ENCODE data around the gene CMIP. TPM values are rescaled to one million over a fixed set of nuclear protein-coding genes. Genes with fewer than 3 reads are reported as not detected.
"Not testable (repeated sequence)": the region's sequence is repeated elsewhere in the genome, so short reads cannot be mapped to it uniquely, and the experiment has no call there.

The CMIP gene
- polyA plus RNA-seq, 1 experiment = 4.9 TPM

DNA sequence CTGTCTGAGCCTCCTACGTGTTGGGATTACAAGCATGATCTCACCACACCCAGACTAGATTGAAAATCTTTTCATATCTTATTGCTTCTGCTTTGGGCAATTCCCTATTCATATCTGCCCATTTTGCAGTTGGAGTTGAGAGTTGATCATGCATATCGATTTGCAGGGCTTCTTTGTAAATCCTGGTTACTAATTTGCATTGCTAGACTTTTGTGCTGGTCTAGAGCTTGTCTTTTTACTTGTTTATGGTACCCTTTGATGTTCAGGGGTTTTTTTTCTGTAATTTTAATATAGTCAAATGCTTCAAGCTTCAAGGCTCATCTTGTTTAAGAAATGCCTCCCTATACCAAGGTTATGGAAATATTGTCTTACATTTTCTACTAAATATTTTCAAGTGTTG lies 23.5 kb upstream of the CMIP start:
- Histone ChIP-seq H3K27me3 (ENCODE audit: control insufficient read depth, insufficient read depth, low read length) (no peaks in the 10 kb centered on the region), H3K36me3 (ENCODE audit: control insufficient read depth, insufficient read depth, low read length) (no peaks in the 10 kb centered on the region), H3K4me3 (ENCODE audit: low read depth, low read length) (no peak overlapping the region)
- TF ChIP-seq, protein P1, sequence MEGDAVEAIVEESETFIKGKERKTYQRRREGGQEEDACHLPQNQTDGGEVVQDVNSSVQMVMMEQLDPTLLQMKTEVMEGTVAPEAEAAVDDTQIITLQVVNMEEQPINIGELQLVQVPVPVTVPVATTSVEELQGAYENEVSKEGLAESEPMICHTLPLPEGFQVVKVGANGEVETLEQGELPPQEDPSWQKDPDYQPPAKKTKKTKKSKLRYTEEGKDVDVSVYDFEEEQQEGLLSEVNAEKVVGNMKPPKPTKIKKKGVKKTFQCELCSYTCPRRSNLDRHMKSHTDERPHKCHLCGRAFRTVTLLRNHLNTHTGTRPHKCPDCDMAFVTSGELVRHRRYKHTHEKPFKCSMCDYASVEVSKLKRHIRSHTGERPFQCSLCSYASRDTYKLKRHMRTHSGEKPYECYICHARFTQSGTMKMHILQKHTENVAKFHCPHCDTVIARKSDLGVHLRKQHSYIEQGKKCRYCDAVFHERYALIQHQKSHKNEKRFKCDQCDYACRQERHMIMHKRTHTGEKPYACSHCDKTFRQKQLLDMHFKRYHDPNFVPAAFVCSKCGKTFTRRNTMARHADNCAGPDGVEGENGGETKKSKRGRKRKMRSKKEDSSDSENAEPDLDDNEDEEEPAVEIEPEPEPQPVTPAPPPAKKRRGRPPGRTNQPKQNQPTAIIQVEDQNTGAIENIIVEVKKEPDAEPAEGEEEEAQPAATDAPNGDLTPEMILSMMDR (IDR thresholded peaks at IDR 0.05; ENCODE audit: insufficient read depth, low read depth, low read length) = no peak
- CTCF ChIA-PET = no interaction called here
- POLR2A ChIA-PET = no interaction called here
- no peak for DNase-seq (ENCODE audit: low read depth)

DNA sequence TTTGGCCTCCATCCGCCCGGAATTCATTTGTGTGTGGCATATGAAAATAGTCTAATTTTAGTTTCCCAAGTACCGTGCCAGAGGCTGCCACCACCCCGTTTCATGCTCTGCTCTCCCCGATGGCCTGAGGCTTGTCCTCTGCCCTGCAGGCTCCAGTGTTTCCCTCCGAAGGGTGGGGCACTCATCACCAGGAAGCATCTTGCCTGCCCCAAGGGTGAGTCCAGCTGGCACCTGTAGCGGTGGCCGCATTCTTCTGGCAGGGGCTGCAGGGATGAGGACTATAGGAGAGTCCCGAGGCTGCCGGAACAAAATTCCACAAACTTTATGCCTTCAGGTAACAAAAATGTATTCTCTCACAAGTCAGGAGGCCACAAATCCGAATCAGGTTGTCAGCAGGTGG lies 23.1 kb upstream of the CMIP start:
- POLR2A ChIA-PET = no interaction called here
- CTCF ChIA-PET = no interaction called here
- no peak for DNase-seq (ENCODE audit: low read depth)
- no peaks in the 10 kb centered on the region for H3K27me3 ChIP-seq (ENCODE audit: control insufficient read depth, insufficient read depth, low read length)
- no peaks in the 10 kb centered on the region for H3K36me3 ChIP-seq (ENCODE audit: control insufficient read depth, insufficient read depth, low read length)
- TF ChIP-seq, protein P1 (IDR thresholded peaks at IDR 0.05; ENCODE audit: insufficient read depth, low read depth, low read length) = no peak
- H3K4me3 ChIP-seq (ENCODE audit: low read depth, low read length) = no peak overlapping the region

DNA sequence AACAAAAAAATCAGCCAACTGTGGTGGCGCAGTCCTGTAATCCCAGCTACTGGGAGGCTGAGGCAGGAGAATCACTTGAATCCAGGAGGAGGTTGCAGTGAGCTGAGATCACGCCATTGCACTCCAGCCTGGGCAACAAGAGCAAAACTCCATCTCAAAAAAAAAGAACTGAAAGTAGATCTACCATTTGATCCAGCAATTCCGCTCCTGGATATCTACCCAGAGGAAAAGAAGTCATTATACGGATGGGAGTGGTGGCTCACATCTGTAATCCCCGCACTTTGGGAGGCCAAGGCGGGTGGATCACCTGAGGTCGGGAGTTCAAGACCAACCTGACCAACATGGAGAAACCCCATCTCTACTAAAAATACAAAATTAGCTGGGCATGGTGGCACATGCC lies 22.5 kb upstream of the CMIP start:
- POLR2A ChIA-PET; H3K4me3 ChIP-seq (ENCODE audit: low read depth, low read length); DNase-seq (ENCODE audit: low read depth); CTCF ChIA-PET; H3K27me3 ChIP-seq (ENCODE audit: control insufficient read depth, insufficient read depth, low read length); H3K36me3 ChIP-seq (ENCODE audit: control insufficient read depth, insufficient read depth, low read length): not testable (repeated sequence)

DNA sequence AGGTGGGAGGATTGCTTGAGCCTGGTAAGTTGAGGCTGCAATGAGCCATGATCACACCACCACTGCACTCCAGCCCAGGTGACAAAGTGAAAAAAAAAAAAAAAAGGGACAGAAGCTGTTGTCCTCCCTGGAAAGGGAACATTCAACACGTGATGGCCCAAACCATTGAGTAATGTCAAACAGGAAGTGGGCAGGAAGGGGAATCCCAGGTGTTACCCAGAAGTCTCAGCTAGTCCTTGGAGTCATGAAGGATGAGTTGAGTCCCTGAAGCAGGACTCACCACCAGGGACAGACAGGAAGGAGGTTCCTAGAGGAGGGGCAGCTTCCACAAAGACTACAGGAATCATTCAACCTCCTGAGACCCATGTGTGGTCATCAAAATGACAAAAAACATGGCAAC lies 19.8 kb upstream of the CMIP start:
- no peak overlapping the region for H3K4me3 ChIP-seq (ENCODE audit: low read depth, low read length)
- ChIA-PET CTCF (interaction anchor here (2.4 kb wide), 1 partner anchor 20 kb away, joined by 5 read pairs; no protein-coding TSS in a partner anchor), POLR2A (interaction anchor here (0.6 kb wide), 1 partner anchor 12 kb away, joined by 3 read pairs; no protein-coding TSS in a partner anchor)
- DNase-seq (ENCODE audit: low read depth) = no peak
- no peaks in the 10 kb centered on the region for H3K36me3 ChIP-seq (ENCODE audit: control insufficient read depth, insufficient read depth, low read length)
- H3K27me3 ChIP-seq (ENCODE audit: control insufficient read depth, insufficient read depth, low read length) = no peaks in the 10 kb centered on the region
- TF ChIP-seq, protein P1 (IDR thresholded peaks at IDR 0.05; ENCODE audit: insufficient read depth, low read depth, low read length) = no peak

DNA sequence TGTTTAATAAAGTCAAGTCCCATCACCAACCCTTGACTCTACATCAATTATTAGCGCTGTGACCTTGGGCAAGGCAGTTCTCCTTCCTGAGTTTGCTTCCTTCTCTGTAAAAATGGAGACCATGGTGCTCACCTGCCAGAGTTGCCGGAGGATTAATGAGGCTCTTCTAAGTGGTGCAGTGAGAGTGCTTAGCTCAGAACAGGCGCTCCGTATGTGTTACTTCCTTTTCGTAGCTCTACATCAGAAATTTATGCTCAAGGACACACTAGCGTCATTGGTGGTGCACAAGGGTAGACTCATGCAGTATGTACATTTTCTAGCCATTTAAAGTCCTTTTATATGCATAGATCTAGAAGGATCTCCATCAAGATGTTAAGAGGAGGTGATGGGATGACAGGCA lies 17.4 kb upstream of the CMIP start:
- Histone ChIP-seq H3K4me3 (ENCODE audit: low read depth, low read length) (no peak overlapping the region), H3K36me3 (ENCODE audit: control insufficient read depth, insufficient read depth, low read length) (no peaks in the 10 kb centered on the region), H3K27me3 (ENCODE audit: control insufficient read depth, insufficient read depth, low read length) (no peaks in the 10 kb centered on the region)
- TF ChIP-seq, protein P1 (IDR thresholded peaks at IDR 0.05; ENCODE audit: insufficient read depth, low read depth, low read length) = no peak
- ChIA-PET CTCF (interaction anchor here (0.6 to 2.8 kb wide), 2 partner anchors 14 to 180 kb away, joined by 3 to 7 read pairs; no protein-coding TSS in a partner anchor), POLR2A (no interaction called here)
- DNase-seq (ENCODE audit: low read depth) = no peak

DNA sequence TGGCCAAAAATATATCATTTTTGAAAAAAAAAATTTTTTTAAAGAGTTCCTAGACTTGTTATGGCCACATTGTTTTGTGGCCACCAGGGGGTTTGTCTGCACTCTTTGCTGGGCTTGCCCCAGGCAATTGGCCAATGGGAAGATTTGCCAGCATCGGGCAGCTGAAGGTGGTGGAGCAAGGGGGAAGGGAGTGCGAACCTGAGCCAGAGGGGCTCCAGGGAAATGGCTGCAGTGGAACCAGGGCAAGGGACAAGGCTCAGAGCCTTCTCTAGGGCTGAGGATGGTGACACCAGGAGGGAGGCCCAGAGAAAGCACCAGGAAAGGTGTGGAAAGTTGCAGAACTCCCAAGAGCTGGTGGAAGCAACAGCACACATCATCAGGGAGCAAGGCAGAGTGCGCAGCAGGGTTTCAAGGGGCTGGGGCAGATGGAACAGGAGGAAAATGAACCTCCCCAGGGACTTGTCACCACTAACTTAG lies 15.5 kb upstream of the CMIP start:
- TF ChIP-seq, protein P1 (IDR thresholded peaks at IDR 0.05; ENCODE audit: insufficient read depth, low read depth, low read length) = peak; percentile 55
- CTCF ChIA-PET = interaction anchor here (0.7 to 2.8 kb wide), 7 partner anchors 10 to 266 kb away, joined by 3 to 9 read pairs (median 5); no protein-coding TSS in a partner anchor
- Histone ChIP-seq H3K27me3 (ENCODE audit: control insufficient read depth, insufficient read depth, low read length) (no peaks in the 10 kb centered on the region), H3K4me3 (ENCODE audit: low read depth, low read length) (no peak overlapping the region), H3K36me3 (ENCODE audit: control insufficient read depth, insufficient read depth, low read length) (no peaks in the 10 kb centered on the region)
- POLR2A ChIA-PET = no interaction called here
- no peak for DNase-seq (ENCODE audit: low read depth)
